H1 (cell line): ENCODE measurements around the gene TMEM117. TPM values are rescaled to one million over a fixed set of nuclear protein-coding genes. Genes with fewer than 3 reads are reported as not detected.

Source experiments
- CREB1 ChIP-seq: IDR thresholded peaks from 2 replicates; pipeline ENCODE4 v1.6.1; 2012; ENCODE audit warnings: inconsistent platforms
- E2F6 ChIP-seq: IDR thresholded peaks from 2 replicates; pipeline ENCODE4 v1.6.1; 2012; ENCODE audit warnings: inconsistent platforms
- FOSL1 ChIP-seq: IDR thresholded peaks from 2 replicates; pipeline ENCODE4 v1.6.1; 2011; ENCODE audit warnings: mild to moderate bottlenecking, low read depth, low read length, moderate library complexity; ENCODE audit not compliant: insufficient read depth
- PHF8 ChIP-seq: fragments of 200-600 bp; sonication (generic); conservative IDR thresholded peaks from 2 replicates; pipeline ENCODE4 v1.7.1; 2012; ENCODE audit warnings: low read depth, mild to moderate bottlenecking, inconsistent platforms, low read length, moderate library complexity
- POU5F1 ChIP-seq: IDR thresholded peaks from 2 replicates; pipeline ENCODE4 v1.6.1; 2011; ENCODE audit warnings: low read depth, mild to moderate bottlenecking, low read length, moderate library complexity
- polyA plus RNA-seq, 7 experiments: library from polyadenylated mRNA; depleted of rRNA in 3 of 7; stranded (reverse) in 5 of 7; unstranded in 2 of 7; fragments of >200 nt in 5 of 7; fragments of 200-250 nt in 2 of 7; gene quantifications; 1 replicate in 5 of 7; 2 replicates in 1 of 7; 4 replicates in 1 of 7; pipeline versions ENCODE4 v1.2.1 to v1.2.3, GENCODE V29; 2011 to 2013; ENCODE audit warnings: missing spikeins in 2 of 7, mixed read lengths in 2 of 7
- total RNA-seq: library from RNA; stranded (reverse); fragmentation: NEBNext Ultra II Directional; extraction: Animal tissue kit (Norgen Biotek cat#: 25700); gene quantifications from 2 replicates; pipeline ENCODE4 v1.2.1, GENCODE V29; 2021
- TF ChIP-seq, protein P1 (sequence below), 3 experiments: IDR thresholded peaks; 1 replicate in 2 of 3; 2 replicates in 1 of 3; pipeline versions ENCODE4 v1.5.1 to v1.6.1; 2011; ENCODE audit warnings: low read length in 3 of 3, mild to moderate bottlenecking in 3 of 3, inconsistent platforms in 2 of 3, low read depth in 1 of 3, moderate library complexity in 1 of 3; ENCODE audit not compliant: insufficient read depth in 1 of 3; ENCODE audit errors: control extremely low read depth in 1 of 3

Gene TMEM117
- total and polyA plus RNA-seq, 2 of the 8 experiments (the other 6 are each of a cell fraction or from before 2014, with no cell fraction given) = 0.80 to 1.4 TPM

GRCh38 chr12:44100264-44100663 lies 264.4 kb downstream of the TMEM117 start (continued):
- TF ChIP-seq, protein P1, sequence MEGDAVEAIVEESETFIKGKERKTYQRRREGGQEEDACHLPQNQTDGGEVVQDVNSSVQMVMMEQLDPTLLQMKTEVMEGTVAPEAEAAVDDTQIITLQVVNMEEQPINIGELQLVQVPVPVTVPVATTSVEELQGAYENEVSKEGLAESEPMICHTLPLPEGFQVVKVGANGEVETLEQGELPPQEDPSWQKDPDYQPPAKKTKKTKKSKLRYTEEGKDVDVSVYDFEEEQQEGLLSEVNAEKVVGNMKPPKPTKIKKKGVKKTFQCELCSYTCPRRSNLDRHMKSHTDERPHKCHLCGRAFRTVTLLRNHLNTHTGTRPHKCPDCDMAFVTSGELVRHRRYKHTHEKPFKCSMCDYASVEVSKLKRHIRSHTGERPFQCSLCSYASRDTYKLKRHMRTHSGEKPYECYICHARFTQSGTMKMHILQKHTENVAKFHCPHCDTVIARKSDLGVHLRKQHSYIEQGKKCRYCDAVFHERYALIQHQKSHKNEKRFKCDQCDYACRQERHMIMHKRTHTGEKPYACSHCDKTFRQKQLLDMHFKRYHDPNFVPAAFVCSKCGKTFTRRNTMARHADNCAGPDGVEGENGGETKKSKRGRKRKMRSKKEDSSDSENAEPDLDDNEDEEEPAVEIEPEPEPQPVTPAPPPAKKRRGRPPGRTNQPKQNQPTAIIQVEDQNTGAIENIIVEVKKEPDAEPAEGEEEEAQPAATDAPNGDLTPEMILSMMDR (IDR thresholded peaks at IDR 0.05; ENCODE audit: control extremely low read depth in 1 of 3, insufficient read depth in 1 of 3, low read depth in 1 of 3, low read length in 3 of 3) = no peak
- TF ChIP-seq POU5F1 = no peak
- no peak for TF ChIP-seq E2F6
- no peak for TF ChIP-seq PHF8
- no peak for TF ChIP-seq CREB1
- TF ChIP-seq FOSL1 = no peak
